OCI-M2 (cell line): ENCODE measurements around the gene ARHGAP15.

Source experiments
- DNase-seq: peaks from one replicate; lab custom pipeline; 2025; ENCODE audit not compliant: unreplicated experiment; lab: John Stamatoyannopoulos, UW

ARHGAP15 gene

GRCh38 chr2:143144813-143145455, 15.7 kb downstream of the ARHGAP15 start:
- no peak for DNase-seq

GRCh38 chr2:143146366-143146765, 17.1 kb downstream of the ARHGAP15 start:
- DNase-seq: no peak

GRCh38 chr2:143146815-143147530, 17.8 kb downstream of the ARHGAP15 start:
- no peak for DNase-seq

GRCh38 chr2:143148011-143148410, 18.8 kb downstream of the ARHGAP15 start:
- DNase-seq: no peak

GRCh38 chr2:143148757-143149156, 19.5 kb downstream of the ARHGAP15 start:
- DNase-seq: no peak

GRCh38 chr2:143150287-143150686, 21.1 kb downstream of the ARHGAP15 start:
- DNase-seq: no peak

- no peak for DNase-seq
These were observed 22.0 kb downstream of the ARHGAP15 start for GRCh38 chr2:143151111-143151752.

- DNase-seq: no peak
These were observed 23.0 kb downstream of the ARHGAP15 start for GRCh38 chr2:143152219-143152618.

- no peak for DNase-seq
These were observed 23.4 kb downstream of the ARHGAP15 start for GRCh38 chr2:143152637-143153036.

- DNase-seq: no peak
These were observed 26.4 kb downstream of the ARHGAP15 start for GRCh38 chr2:143155661-143156060.

- no peak for DNase-seq
These were observed 27.8 kb downstream of the ARHGAP15 start for GRCh38 chr2:143157001-143157400.

- no peak for DNase-seq
These were observed 28.2 kb downstream of the ARHGAP15 start for GRCh38 chr2:143157418-143157817.

- DNase-seq: no peak
These were observed 28.9 kb downstream of the ARHGAP15 start for GRCh38 chr2:143158098-143158497.

GRCh38 chr2:143158551-143159485, 29.6 kb downstream of the ARHGAP15 start:
- no peak for DNase-seq

- DNase-seq: no peak
These were observed 30.2 kb downstream of the ARHGAP15 start for GRCh38 chr2:143159486-143159840.

GRCh38 chr2:143160732-143161707, 31.8 kb downstream of the ARHGAP15 start:
- DNase-seq: no peak

- no peak for DNase-seq
These were observed 33.1 kb downstream of the ARHGAP15 start for GRCh38 chr2:143162123-143162837.

GRCh38 chr2:143162997-143163396, 33.8 kb downstream of the ARHGAP15 start:
- no peak for DNase-seq

GRCh38 chr2:143163499-143163898, 34.3 kb downstream of the ARHGAP15 start:
- DNase-seq: no peak
